DND-41 (cell line): Measurements from ENCODE around the gene DHX15.

ENCODE experiments used
- CTCF ChIP-seq: IDR thresholded peaks from 2 replicates; pipeline ENCODE4 v1.5.1; 2012; ENCODE audit warnings: borderline replicate concordance, low read length, moderate library complexity, mild to moderate bottlenecking; ENCODE audit not compliant: poor library complexity, severe bottlenecking; ENCODE audit errors: extremely low read depth
- EZH2 ChIP-seq: IDR thresholded peaks from 3 replicates; pipeline ENCODE4 v1.6.1; 2012; ENCODE audit warnings: borderline replicate concordance, low read depth, mild to moderate bottlenecking, moderate library complexity, low read length, inconsistent platforms; ENCODE audit not compliant: severe bottlenecking

DNA sequence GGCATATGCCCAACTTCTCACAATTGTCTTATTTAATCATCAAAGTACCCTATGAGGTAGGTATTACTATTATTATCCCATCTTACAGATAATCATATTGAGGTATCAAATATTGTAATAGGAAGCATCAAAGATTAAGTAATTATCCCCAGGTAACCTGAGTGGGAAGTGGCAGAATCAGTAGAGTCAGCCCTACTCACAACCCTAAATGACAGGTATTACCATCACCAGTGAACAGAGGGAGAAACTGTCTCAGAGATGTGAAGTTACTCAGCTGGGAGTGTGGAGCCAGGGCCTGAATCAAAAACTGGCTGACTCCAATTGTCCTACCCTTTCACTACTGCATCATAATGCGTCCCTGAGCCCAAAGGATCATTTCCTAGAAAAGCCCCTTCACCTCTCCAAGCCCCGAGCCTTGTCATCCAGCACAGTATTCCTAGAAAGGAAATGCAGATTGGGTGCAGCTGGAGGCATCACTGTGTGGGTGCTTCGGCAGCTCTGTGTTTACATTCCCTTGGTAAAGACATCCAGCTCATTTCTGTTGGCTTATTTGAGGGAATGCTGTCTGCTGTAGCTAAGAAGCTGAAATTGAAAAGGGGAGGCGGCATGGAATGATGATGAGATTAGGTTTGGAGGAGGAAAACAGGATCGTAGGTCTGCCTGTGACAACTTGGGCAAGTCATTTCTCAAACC, 72.8 kb downstream of the DHX15 start:
- TF ChIP-seq CTCF (no peak), EZH2 (no peak)
